HEK293 (cell line): Measurements from ENCODE around the gene RASGRP3.

Experiments used
- CTCF ChIA-PET: fragments of 350-600 bp; formaldehyde crosslinking; extraction: SDS; loops from one replicate; lab custom pipeline; 2021; ENCODE audit warnings: antibody characterized with exemption; lab: Yijun Ruan, JAX
- POLR2A ChIA-PET: fragments of 300-600 bp; formaldehyde crosslinking; extraction: SDS; loops from one replicate; lab custom pipeline; 2020; ENCODE audit warnings: antibody characterized with exemption, inconsistent platforms; lab: Yijun Ruan, JAX
- H3K27ac ChIP-seq: fragments of 200-500 bp; sonication (Bioruptor generic); 2 replicates; pipeline ENCODE4 v1.5.1; 2014; ENCODE audit warnings: low read depth, low read length, control low read depth, inconsistent platforms; ENCODE audit errors: extremely low read depth
- H3K36me3 ChIP-seq, 2 experiments: fragments of 200-500 bp in 1 of 2; sonication (Bioruptor generic) in 1 of 2; 1 replicate in 1 of 2; 2 replicates in 1 of 2; pipeline ENCODE4 v1.5.1; 2014 to 2017; ENCODE audit warnings: inconsistent platforms in 2 of 2, low read length in 2 of 2; ENCODE audit not compliant: control insufficient read depth in 2 of 2, insufficient read depth in 1 of 2
- H3K4me1 ChIP-seq: fragments of 200-500 bp; sonication (Bioruptor generic); 2 replicates; pipeline ENCODE4 v1.5.1; 2014; ENCODE audit warnings: mild to moderate bottlenecking, low read length, inconsistent platforms; ENCODE audit not compliant: control insufficient read depth, insufficient read depth
- H3K4me3 ChIP-seq: 2 replicates; pipeline ENCODE4 v1.5.1; 2011; ENCODE audit warnings: low read depth, mild to moderate bottlenecking, control low read depth, low read length, moderate library complexity
- H3K9me3 ChIP-seq: fragments of 200-500 bp; sonication (Bioruptor generic); 2 replicates; pipeline ENCODE4 v1.5.1; 2014; ENCODE audit warnings: low read depth, low read length, inconsistent platforms; ENCODE audit not compliant: control insufficient read depth, insufficient read depth
- BCL11A ChIP-seq: fragments of 450-650 bp; formaldehyde crosslinking; IDR thresholded peaks from 2 replicates; pipeline ENCODE4 v1.5.1; 2016; ENCODE audit warnings: low read depth, missing biosample characterization, missing genetic modification characterization
- KLF16 ChIP-seq: fragments of 450-650 bp; formaldehyde crosslinking; IDR thresholded peaks from 2 replicates; pipeline ENCODE4 v1.5.1; 2017; ENCODE audit warnings: missing biosample characterization, missing genetic modification characterization
- TSHZ1 ChIP-seq: fragments of 450-650 bp; formaldehyde crosslinking; IDR thresholded peaks from 2 replicates; pipeline ENCODE4 v1.5.1; 2016; ENCODE audit warnings: missing biosample characterization, missing genetic modification characterization, borderline replicate concordance
- YY1 ChIP-seq: fragments of 450-650 bp; formaldehyde crosslinking; IDR thresholded peaks from 2 replicates; pipeline ENCODE4 v1.5.1; 2018; ENCODE audit warnings: missing biosample characterization, missing genetic modification characterization
- ZNF133 ChIP-seq: fragments of 450-650 bp; formaldehyde crosslinking; IDR thresholded peaks from 2 replicates; pipeline ENCODE4 v1.5.1; 2016; ENCODE audit warnings: missing biosample characterization, missing genetic modification characterization
- ZNF175 ChIP-seq: fragments of 450-650 bp; formaldehyde crosslinking; IDR thresholded peaks from 2 replicates; pipeline ENCODE4 v1.5.1; 2016; ENCODE audit warnings: missing biosample characterization, missing genetic modification characterization
- ZNF214 ChIP-seq: fragments of 450-650 bp; formaldehyde crosslinking; IDR thresholded peaks from 2 replicates; pipeline ENCODE4 v1.5.1; 2017; ENCODE audit warnings: missing biosample characterization, mild to moderate bottlenecking, missing genetic modification characterization, borderline replicate concordance
- ZNF514 ChIP-seq: fragments of 450-650 bp; formaldehyde crosslinking; IDR thresholded peaks from 2 replicates; pipeline ENCODE4 v1.5.1; 2016; ENCODE audit warnings: missing biosample characterization, missing genetic modification characterization
- ZNF518A ChIP-seq: fragments of 450-650 bp; formaldehyde crosslinking; conservative IDR thresholded peaks from 2 replicates; pipeline ENCODE4 v1.5.1; 2016; ENCODE audit warnings: low read depth, missing biosample characterization, missing genetic modification characterization
- ZNF549 ChIP-seq: fragments of 450-650 bp; IDR thresholded peaks from 2 replicates; pipeline ENCODE4 v1.5.1; 2018; ENCODE audit warnings: missing biosample characterization, missing genetic modification characterization, mild to moderate bottlenecking, inconsistent platforms, moderate library complexity
- ZNF558 ChIP-seq: fragments of 450-650 bp; formaldehyde crosslinking; IDR thresholded peaks from 2 replicates; pipeline ENCODE4 v1.5.1; 2016; ENCODE audit warnings: missing biosample characterization, missing genetic modification characterization
- ZNF776 ChIP-seq: fragments of 450-650 bp; formaldehyde crosslinking; IDR thresholded peaks from 2 replicates; pipeline ENCODE4 v1.5.0; 2017; ENCODE audit warnings: missing biosample characterization, missing genetic modification characterization, borderline replicate concordance
- ZSCAN16 ChIP-seq: fragments of 450-650 bp; formaldehyde crosslinking; IDR thresholded peaks from 2 replicates; pipeline ENCODE4 v1.5.1; 2016; ENCODE audit warnings: missing biosample characterization, missing genetic modification characterization
- ZSCAN5A ChIP-seq: fragments of 450-650 bp; formaldehyde crosslinking; IDR thresholded peaks from 2 replicates; pipeline ENCODE4 v1.5.1; 2016; ENCODE audit warnings: missing biosample characterization, missing genetic modification characterization
- TF ChIP-seq, protein P1 (sequence below): fragments of 450-650 bp; formaldehyde crosslinking; IDR thresholded peaks from 2 replicates; pipeline ENCODE4 v1.5.1; 2016; ENCODE audit warnings: missing biosample characterization, missing genetic modification characterization
- TF ChIP-seq, protein P2 (sequence below): fragments of 450-650 bp; formaldehyde crosslinking; IDR thresholded peaks from 2 replicates; pipeline ENCODE4 v1.5.1; 2016; ENCODE audit warnings: missing biosample characterization, missing genetic modification characterization
- TF ChIP-seq, protein P3 (sequence below): fragments of 450-650 bp; formaldehyde crosslinking; IDR thresholded peaks from 2 replicates; pipeline ENCODE4 v1.5.1; 2016; ENCODE audit warnings: missing biosample characterization, missing genetic modification characterization
- TF ChIP-seq, protein P4 (sequence below): fragments of 450-650 bp; formaldehyde crosslinking; IDR thresholded peaks from 2 replicates; pipeline ENCODE4 v1.5.1; 2016; ENCODE audit warnings: missing biosample characterization, missing genetic modification characterization

The RASGRP3 gene

DNA sequence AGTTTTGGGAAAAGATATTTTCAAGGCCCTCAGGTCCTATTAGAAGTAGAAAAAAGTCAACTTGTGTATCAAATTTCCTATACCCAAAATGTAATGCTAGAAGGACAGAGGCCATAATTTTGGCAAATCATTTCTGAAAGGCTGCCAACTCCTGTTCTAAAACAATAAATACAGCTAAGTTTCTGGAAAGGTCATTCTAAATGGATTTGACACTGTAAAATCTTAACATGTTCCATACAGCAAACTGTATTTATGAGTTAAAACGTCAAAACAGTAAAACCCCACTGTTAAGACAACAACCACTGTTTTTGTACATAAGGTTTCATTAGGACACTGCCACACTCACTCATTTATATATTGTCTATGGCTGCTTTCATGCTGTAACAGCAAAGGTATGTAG lies 113.0 kb downstream of the RASGRP3 start:
- Histone ChIP-seq H3K27ac (peak overlapping the region; percentile 53; the same call in 1 of the 2 replicates), H3K4me1 (peaks cover 35% of the 10 kb centered on the region), H3K9me3 (no peaks in the 10 kb centered on the region), H3K4me3 (no peak overlapping the region), H3K36me3 (peaks cover 53 to 68% of the 10 kb centered on the region in 2 experiments)
- ChIA-PET CTCF (interaction anchor here (0.6 kb wide), 2 partner anchors 45 to 143 kb away, joined by 3 read pairs; no protein-coding TSS in a partner anchor), POLR2A (interaction anchor here (1.6 kb wide), 1 partner anchor 10 kb away, joined by 5 read pairs; the partner anchor contains the start of gene FAM98A)
- TF ChIP-seq ZSCAN16 (no peak), ZNF214 (tag by site-specific recombination) (no peak), YY1 (tag by site-specific recombination) (peak; percentile 25; the same call in 1 of the 2 replicates), TSHZ1 (no peak), ZSCAN5A (tag by site-specific recombination) (no peak), ZNF549 (tag by site-specific recombination) (no peak), ZNF776 (no peak), ZNF518A (tag by site-specific recombination) (no peak), ZNF133 (tag by site-specific recombination) (no peak), ZNF558 (tag by site-specific recombination) (no peak), KLF16 (tag by site-specific recombination) (no peak), BCL11A (no peak), ZNF175 (tag by site-specific recombination) (no peak), ZNF514 (tag by site-specific recombination) (no peak)
- TF ChIP-seq, protein P1, sequence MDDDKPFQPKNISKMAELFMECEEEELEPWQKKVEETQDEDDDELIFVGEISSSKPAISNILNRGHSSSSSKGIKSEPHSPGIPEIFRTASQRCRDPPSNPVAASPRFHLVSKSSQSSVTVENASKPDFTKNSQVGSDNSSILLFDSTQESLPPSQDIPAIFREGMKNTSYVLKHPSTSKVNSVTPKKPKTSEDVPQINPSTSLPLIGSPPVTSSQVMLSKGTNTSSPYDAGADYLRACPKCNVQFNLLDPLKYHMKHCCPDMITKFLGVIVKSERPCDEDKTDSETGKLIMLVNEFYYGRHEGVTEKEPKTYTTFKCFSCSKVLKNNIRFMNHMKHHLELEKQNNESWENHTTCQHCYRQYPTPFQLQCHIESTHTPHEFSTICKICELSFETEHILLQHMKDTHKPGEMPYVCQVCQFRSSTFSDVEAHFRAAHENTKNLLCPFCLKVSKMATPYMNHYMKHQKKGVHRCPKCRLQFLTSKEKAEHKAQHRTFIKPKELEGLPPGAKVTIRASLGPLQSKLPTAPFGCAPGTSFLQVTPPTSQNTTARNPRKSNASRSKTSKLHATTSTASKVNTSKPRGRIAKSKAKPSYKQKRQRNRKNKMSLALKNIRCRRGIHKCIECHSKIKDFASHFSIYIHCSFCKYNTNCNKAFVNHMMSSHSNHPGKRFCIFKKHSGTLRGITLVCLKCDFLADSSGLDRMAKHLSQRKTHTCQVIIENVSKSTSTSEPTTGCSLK, result no peak
- TF ChIP-seq, protein P2, sequence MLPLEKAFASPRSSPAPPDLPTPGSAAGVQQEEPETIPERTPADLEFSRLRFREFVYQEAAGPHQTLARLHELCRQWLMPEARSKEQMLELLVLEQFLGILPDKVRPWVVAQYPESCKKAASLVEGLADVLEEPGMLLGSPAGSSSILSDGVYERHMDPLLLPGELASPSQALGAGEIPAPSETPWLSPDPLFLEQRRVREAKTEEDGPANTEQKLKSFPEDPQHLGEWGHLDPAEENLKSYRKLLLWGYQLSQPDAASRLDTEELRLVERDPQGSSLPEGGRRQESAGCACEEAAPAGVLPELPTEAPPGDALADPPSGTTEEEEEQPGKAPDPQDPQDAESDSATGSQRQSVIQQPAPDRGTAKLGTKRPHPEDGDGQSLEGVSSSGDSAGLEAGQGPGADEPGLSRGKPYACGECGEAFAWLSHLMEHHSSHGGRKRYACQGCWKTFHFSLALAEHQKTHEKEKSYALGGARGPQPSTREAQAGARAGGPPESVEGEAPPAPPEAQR (tag by site-specific recombination), result no peak
- TF ChIP-seq, protein P3, sequence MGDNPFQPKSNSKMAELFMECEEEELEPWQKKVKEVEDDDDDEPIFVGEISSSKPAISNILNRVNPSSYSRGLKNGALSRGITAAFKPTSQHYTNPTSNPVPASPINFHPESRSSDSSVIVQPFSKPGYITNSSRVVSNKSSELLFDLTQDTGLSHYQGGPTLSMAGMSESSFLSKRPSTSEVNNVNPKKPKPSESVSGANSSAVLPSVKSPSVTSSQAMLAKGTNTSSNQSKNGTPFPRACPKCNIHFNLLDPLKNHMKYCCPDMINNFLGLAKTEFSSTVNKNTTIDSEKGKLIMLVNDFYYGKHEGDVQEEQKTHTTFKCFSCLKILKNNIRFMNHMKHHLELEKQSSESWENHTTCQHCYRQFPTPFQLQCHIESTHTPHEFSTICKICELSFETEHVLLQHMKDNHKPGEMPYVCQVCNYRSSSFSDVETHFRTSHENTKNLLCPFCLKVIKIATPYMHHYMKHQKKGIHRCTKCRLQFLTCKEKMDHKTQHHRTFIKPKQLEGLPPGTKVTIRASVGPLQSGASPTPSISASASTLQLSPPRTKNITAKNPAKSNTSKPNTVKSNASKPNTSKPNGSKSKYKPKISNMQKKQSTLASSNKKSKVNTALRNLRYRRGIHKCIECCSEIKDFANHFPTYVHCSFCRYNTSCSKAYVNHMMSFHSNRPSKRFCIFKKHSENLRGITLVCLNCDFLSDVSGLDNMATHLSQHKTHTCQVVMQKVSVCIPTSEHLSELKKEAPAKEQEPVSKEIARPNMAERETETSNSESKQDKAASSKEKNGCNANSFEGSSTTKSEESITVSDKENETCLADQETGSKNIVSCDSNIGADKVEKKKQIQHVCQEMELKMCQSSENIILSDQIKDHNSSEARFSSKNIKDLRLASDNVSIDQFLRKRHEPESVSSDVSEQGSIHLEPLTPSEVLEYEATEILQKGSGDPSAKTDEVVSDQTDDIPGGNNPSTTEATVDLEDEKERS, result no peak
- TF ChIP-seq, protein P4, sequence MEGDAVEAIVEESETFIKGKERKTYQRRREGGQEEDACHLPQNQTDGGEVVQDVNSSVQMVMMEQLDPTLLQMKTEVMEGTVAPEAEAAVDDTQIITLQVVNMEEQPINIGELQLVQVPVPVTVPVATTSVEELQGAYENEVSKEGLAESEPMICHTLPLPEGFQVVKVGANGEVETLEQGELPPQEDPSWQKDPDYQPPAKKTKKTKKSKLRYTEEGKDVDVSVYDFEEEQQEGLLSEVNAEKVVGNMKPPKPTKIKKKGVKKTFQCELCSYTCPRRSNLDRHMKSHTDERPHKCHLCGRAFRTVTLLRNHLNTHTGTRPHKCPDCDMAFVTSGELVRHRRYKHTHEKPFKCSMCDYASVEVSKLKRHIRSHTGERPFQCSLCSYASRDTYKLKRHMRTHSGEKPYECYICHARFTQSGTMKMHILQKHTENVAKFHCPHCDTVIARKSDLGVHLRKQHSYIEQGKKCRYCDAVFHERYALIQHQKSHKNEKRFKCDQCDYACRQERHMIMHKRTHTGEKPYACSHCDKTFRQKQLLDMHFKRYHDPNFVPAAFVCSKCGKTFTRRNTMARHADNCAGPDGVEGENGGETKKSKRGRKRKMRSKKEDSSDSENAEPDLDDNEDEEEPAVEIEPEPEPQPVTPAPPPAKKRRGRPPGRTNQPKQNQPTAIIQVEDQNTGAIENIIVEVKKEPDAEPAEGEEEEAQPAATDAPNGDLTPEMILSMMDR (tag by site-specific recombination), result no peak
